Inflammatory macrophage treated with lipopolysaccharide for 4 hours (primary cell): ENCODE results near the gene SAG.

Source experiments
- DNase-seq: peaks from one replicate; pipeline ENCODE4 v3.0.0-alpha.2; 2020

SAG gene

GRCh38 chr2:233289648-233290047, 18.0 kb upstream of the SAG start:
- DNase-seq: no peak

GRCh38 chr2:233290051-233290845, 17.4 kb upstream of the SAG start:
- DNase-seq: no peak

- no peak for DNase-seq
These were observed 11.7 kb upstream of the SAG start for GRCh38 chr2:233295891-233296290.

GRCh38 chr2:233297076-233297475, 10.5 kb upstream of the SAG start:
- no peak for DNase-seq

- no peak for DNase-seq
These were observed 7.2 kb upstream of the SAG start for GRCh38 chr2:233300401-233300800.

GRCh38 chr2:233301248-233301647, 6.4 kb upstream of the SAG start:
- DNase-seq: no peak

GRCh38 chr2:233301811-233302210, 5.8 kb upstream of the SAG start:
- DNase-seq: no peak

- no peak for DNase-seq
These were observed 4.4 kb upstream of the SAG start for GRCh38 chr2:233303252-233303651.

GRCh38 chr2:233311241-233311926, 3.8 kb downstream of the SAG start:
- DNase-seq: no peak

- DNase-seq: no peak
These were observed 5.3 kb downstream of the SAG start for GRCh38 chr2:233312874-233313273.

GRCh38 chr2:233314180-233314925, 6.7 kb downstream of the SAG start:
- no peak for DNase-seq

- no peak for DNase-seq
These were observed 9.8 kb downstream of the SAG start for GRCh38 chr2:233317196-233317943.

- no peak for DNase-seq
These were observed 11.6 kb downstream of the SAG start for GRCh38 chr2:233319256-233319655.

- DNase-seq: no peak
These were observed 12.9 kb downstream of the SAG start for GRCh38 chr2:233320470-233320869.

- DNase-seq: no peak
These were observed 13.6 kb downstream of the SAG start for GRCh38 chr2:233321166-233321565.

GRCh38 chr2:233323851-233324250, 16.2 kb downstream of the SAG start:
- no peak for DNase-seq

GRCh38 chr2:233325256-233325655, 17.6 kb downstream of the SAG start:
- no peak for DNase-seq

- no peak for DNase-seq
These were observed 18.2 kb downstream of the SAG start for GRCh38 chr2:233325814-233326213.

- no peak for DNase-seq
These were observed 18.9 kb downstream of the SAG start for GRCh38 chr2:233326500-233326899.

GRCh38 chr2:233328922-233329321, 21.3 kb downstream of the SAG start:
- no peak for DNase-seq

GRCh38 chr2:233329489-233330135, 22.0 kb downstream of the SAG start:
- no peak for DNase-seq

GRCh38 chr2:233331536-233331935, 23.9 kb downstream of the SAG start:
- peak; percentile 95 for DNase-seq

- DNase-seq: no peak
These were observed 24.5 kb downstream of the SAG start for GRCh38 chr2:233332125-233332524.
